IMR-90 (cell line): Measurements from ENCODE around the gene APOE. TPM values are rescaled to one million over a fixed set of nuclear protein-coding genes. Genes with fewer than 3 reads are reported as not detected.
A peak's percentile ranks its signal among the peaks of the same experiment; 100 is the strongest.

Source experiments
- ATAC-seq: fragments of 200-7000 bp; cut with Tn5 transposase; 2 replicates; pipeline ENCODE4 v1.9.1; 2020; ENCODE audit warnings: low read depth, mild to moderate bottlenecking, moderate library complexity
- BruUV-seq: library from RNA; stranded (reverse); fragments of 400-500 nt; replicated peaks from 2 replicates; lab custom pipeline; 2021; lab: Mats Ljungman, UMichigan
- CTCF ChIA-PET: fragments of 300-600 bp; formaldehyde crosslinking; extraction: SDS; loops from one replicate; lab custom pipeline; 2021; ENCODE audit warnings: antibody characterized with exemption; lab: Yijun Ruan, JAX
- POLR2A ChIA-PET: fragments of 300-600 bp; sonication (Branson Sonifier 250); formaldehyde crosslinking; loops from one replicate; lab custom pipeline; 2022; ENCODE audit warnings: antibody characterized with exemption; ENCODE audit not compliant: unreplicated experiment; lab: Charles Lee
- DNase-seq: peaks from one replicate; pipeline ENCODE4 v3.0.0; 2013
- H2AFZ ChIP-seq: replicated peaks from 2 replicates; pipeline ENCODE3; 2013; ENCODE audit warnings: low read length, mild to moderate bottlenecking; ENCODE audit not compliant: poor library complexity
- H2AK5ac ChIP-seq: 2 replicates; pipeline ENCODE4 v1.6.1; 2013; ENCODE audit warnings: low read depth, low read length, inconsistent platforms
- H2AK9ac ChIP-seq: replicated peaks from 2 replicates; pipeline ENCODE3; 2013; ENCODE audit warnings: mild to moderate bottlenecking, low read depth, low read length, moderate library complexity; ENCODE audit not compliant: poor library complexity
- H2BK120ac ChIP-seq: 2 replicates; pipeline ENCODE4 v1.6.1; 2013; ENCODE audit warnings: low read depth, low read length, inconsistent platforms
- H2BK15ac ChIP-seq: 3 replicates; pipeline ENCODE4 v1.6.1; 2013; ENCODE audit warnings: low read depth, low read length, inconsistent platforms
- H2BK20ac ChIP-seq: 2 replicates; pipeline ENCODE4 v1.6.1; 2013; ENCODE audit warnings: low read depth, mild to moderate bottlenecking, inconsistent platforms, low read length, moderate library complexity
- H2BK5ac ChIP-seq: 2 replicates; pipeline ENCODE4 v1.6.1; 2013; ENCODE audit warnings: mild to moderate bottlenecking, low read depth, low read length, inconsistent platforms; ENCODE audit not compliant: poor library complexity, severe bottlenecking
- H3K14ac ChIP-seq: replicated peaks from 2 replicates; pipeline ENCODE4 v1.6.1; 2013; ENCODE audit warnings: low read depth, low read length, inconsistent platforms
- H3K18ac ChIP-seq: 2 replicates; pipeline ENCODE4 v1.6.1; 2013; ENCODE audit warnings: low read depth, low read length, control low read depth
- H3K23ac ChIP-seq: 2 replicates; pipeline ENCODE4 v1.6.1; 2013; ENCODE audit warnings: low read depth, low read length, inconsistent platforms
- H3K27ac ChIP-seq: 2 replicates; pipeline ENCODE4 v1.5.1; 2013; ENCODE audit warnings: mild to moderate bottlenecking, control low read depth, low read length; ENCODE audit not compliant: insufficient read depth
- H3K27me3 ChIP-seq: 2 replicates; pipeline ENCODE4 v1.6.1; 2013; ENCODE audit warnings: low read length; ENCODE audit not compliant: control insufficient read depth, insufficient read depth
- H3K36me3 ChIP-seq: 2 replicates; pipeline ENCODE4 v1.6.1; 2013; ENCODE audit warnings: low read length, mixed read lengths; ENCODE audit not compliant: control insufficient read depth, insufficient read depth
- H3K4ac ChIP-seq: 2 replicates; pipeline ENCODE4 v1.6.1; 2013; ENCODE audit warnings: low read depth, low read length, inconsistent platforms
- H3K4me1 ChIP-seq: 2 replicates; pipeline ENCODE4 v1.6.1; 2013; ENCODE audit warnings: low read length, mixed read lengths; ENCODE audit not compliant: control insufficient read depth, insufficient read depth
- H3K4me2 ChIP-seq: 2 replicates; pipeline ENCODE4 v1.6.1; 2013; ENCODE audit warnings: low read depth, mild to moderate bottlenecking, control low read depth, low read length, moderate library complexity
- H3K4me3 ChIP-seq: 2 replicates; pipeline ENCODE4 v1.5.1; 2013; ENCODE audit warnings: low read depth, mild to moderate bottlenecking, control low read depth, low read length, moderate library complexity; ENCODE audit not compliant: insufficient read depth
- H3K56ac ChIP-seq: 2 replicates; pipeline ENCODE4 v1.6.1; 2013; ENCODE audit warnings: low read length, inconsistent platforms; ENCODE audit not compliant: insufficient read depth; ENCODE audit errors: extremely low read depth
- H3K79me1 ChIP-seq, 2 experiments: 2 replicates each; pipeline ENCODE4 v1.6.1; 2013; ENCODE audit warnings: low read length in 2 of 2, inconsistent platforms in 1 of 2, low read depth in 1 of 2
- H3K9ac ChIP-seq: 2 replicates; pipeline ENCODE4 v1.6.1; 2013; ENCODE audit warnings: low read depth, low read length, control low read depth
- H3K9me1 ChIP-seq: 2 replicates; pipeline ENCODE4 v1.6.1; 2013; ENCODE audit warnings: low read length, inconsistent platforms; ENCODE audit not compliant: insufficient read depth
- H3K9me3 ChIP-seq: 2 replicates; pipeline ENCODE4 v1.6.1; 2013; ENCODE audit warnings: low read length; ENCODE audit not compliant: control insufficient read depth, insufficient read depth
- H4K20me1 ChIP-seq: 2 replicates; pipeline ENCODE4 v1.6.1; 2013; ENCODE audit warnings: low read length, inconsistent platforms; ENCODE audit not compliant: insufficient read depth
- H4K5ac ChIP-seq: 2 replicates; pipeline ENCODE4 v1.6.1; 2013; ENCODE audit warnings: mild to moderate bottlenecking, low read depth, low read length, control low read depth
- H4K8ac ChIP-seq, 2 experiments: 2 replicates each; pipeline ENCODE4 v1.6.1; 2013; ENCODE audit warnings: low read depth in 2 of 2, low read length in 2 of 2, control low read depth in 1 of 2, inconsistent platforms in 1 of 2
- H4K91ac ChIP-seq: 2 replicates; pipeline ENCODE4 v1.6.1; 2013; ENCODE audit warnings: low read depth, low read length, inconsistent platforms; ENCODE audit not compliant: insufficient read depth
- BHLHE40 ChIP-seq: fragments of 150-350 bp; IDR thresholded peaks from 2 replicates; pipeline ENCODE4 v1.6.1; 2016; ENCODE audit warnings: mild to moderate bottlenecking, low read depth, low read length
- CHD1 ChIP-seq: IDR thresholded peaks from 2 replicates; pipeline ENCODE4 v1.6.1; 2012; ENCODE audit warnings: low read depth, low read length, improper control_type of control experiment
- ELK1 ChIP-seq: fragments of 150-350 bp; IDR thresholded peaks from 2 replicates; pipeline ENCODE4 v1.6.1; 2016; ENCODE audit warnings: low read depth, mild to moderate bottlenecking, low read length, moderate library complexity, borderline replicate concordance
- FOS ChIP-seq: fragments of 150-350 bp; IDR thresholded peaks from 2 replicates; pipeline ENCODE4 v1.6.1; 2016; ENCODE audit warnings: low read depth, low read length
- MAZ ChIP-seq: IDR thresholded peaks from 2 replicates; pipeline ENCODE4 v1.6.1; 2012; ENCODE audit warnings: low read depth, mild to moderate bottlenecking, low read length, improper control_type of control experiment, moderate library complexity, borderline replicate concordance
- MXI1 ChIP-seq: IDR thresholded peaks from 2 replicates; pipeline ENCODE4 v1.6.1; 2012; ENCODE audit warnings: low read depth, mild to moderate bottlenecking, low read length, moderate library complexity, borderline replicate concordance
- NFE2L2 ChIP-seq: fragments of 150-350 bp; IDR thresholded peaks from 2 replicates; pipeline ENCODE4 v1.6.1; 2016; ENCODE audit warnings: low read depth, mild to moderate bottlenecking, low read length
- POLR2A ChIP-seq: IDR thresholded peaks from 2 replicates; pipeline ENCODE4 v1.6.1; 2012; ENCODE audit warnings: mild to moderate bottlenecking, low read depth, low read length
- RAD21 ChIP-seq: IDR thresholded peaks from 2 replicates; pipeline ENCODE4 v1.6.1; 2012; ENCODE audit warnings: low read length, improper control_type of control experiment
- WGBS, 2 experiments: methylation state at CpG; one replicate each; pipeline versions ENCODE4 v1.1.5 to v1.1.7; 2013; ENCODE audit warnings: missing lambda C conversion rate in 2 of 2; ENCODE audit not compliant: insufficient read length in 1 of 2; ENCODE audit errors: extremely low coverage in 2 of 2; 5-methylcytosine and 5-hydroxymethylcytosine counted together
- dilution Hi-C: fragments of 300-500 bp; cut with HindIII; formaldehyde crosslinking; loops from one replicate; pipeline ENCODE4 v1.14.3; 2018; ENCODE audit warnings: low sequenced_read_pairs; ENCODE audit not compliant: unreplicated experiment
- in situ Hi-C: fragments of 300-500 bp; cut with MboI; formaldehyde crosslinking; loops from 3 replicates; pipeline ENCODE4 v1.14.3; 2019; ENCODE audit warnings: low sequenced_read_pairs, inconsistent platforms, mixed read lengths
- intact Hi-C: fragments of 100-400 bp; cut with micrococcal nuclease; formaldehyde crosslinking; loops from 2 replicates; pipeline ENCODE4 v1.10.0; 2022
- polyA plus RNA-seq, 3 experiments: library from polyadenylated mRNA; depleted of rRNA; stranded (reverse); fragments of >200 nt; gene quantifications; 2 replicates each; pipeline ENCODE4 v1.2.3, GENCODE V29; 2012; ENCODE audit warnings: low replicate concordance in 1 of 3
- total RNA-seq: library from RNA; depleted of rRNA; stranded (reverse); fragments of >200 nt; gene quantifications from 2 replicates; pipeline ENCODE4 v1.2.3, GENCODE V29; 2012

The APOE gene
- total and polyA plus RNA-seq, 2 of the 4 experiments (the other 2 are of a cell fraction), result 0.18 to 2.0 TPM

GRCh38 chr19:44856421-44857083, 49.0 kb upstream of the APOE start:
- H3K4ac ChIP-seq, result no peak overlapping the region
- H3K14ac ChIP-seq, result no peak overlapping the region
- H2BK20ac ChIP-seq, result no peak overlapping the region
- H2BK15ac ChIP-seq, result no peak overlapping the region
- H3K4me3 ChIP-seq, result no peak overlapping the region
- no peak overlapping the region for H4K5ac ChIP-seq
- no peak overlapping the region for H3K23ac ChIP-seq
- H3K79me1 ChIP-seq, result peaks cover 12 to 71% of the 10 kb centered on the region in 2 experiments
- H2AK5ac ChIP-seq, result no peak overlapping the region
- no peak overlapping the region for H3K4me2 ChIP-seq
- H2BK120ac ChIP-seq, result no peak overlapping the region
- ChIA-PET CTCF (interaction anchor here (0.7 kb wide), 1 partner anchor 21 kb away, joined by 3 read pairs; no protein-coding TSS in a partner anchor), POLR2A (no interaction called here)
- 83% methylated on average over 2 of the region's 10 CpGs; no CpG with 5 or more reads in 1 of the 2 experiments for WGBS, 2 experiments
- TF ChIP-seq RAD21, result no peak
- TF ChIP-seq NFE2L2, result no peak
- TF ChIP-seq MAZ, result no peak
- TF ChIP-seq POLR2A, result no peak
- TF ChIP-seq FOS, result no peak
- no peak for TF ChIP-seq CHD1
- no peak for TF ChIP-seq ELK1
- no peak for TF ChIP-seq MXI1
- no peak for TF ChIP-seq BHLHE40
- H2AK9ac ChIP-seq, result no peak overlapping the region
- H4K20me1 ChIP-seq, result peaks cover 83% of the 10 kb centered on the region
- peaks cover 28% of the 10 kb centered on the region for H3K36me3 ChIP-seq
- dilution Hi-C loops, result no loop called here
- intact Hi-C loops, result no loop called here
- BruUV-seq, result no TSS peak
- in situ Hi-C loops, result no loop called here
- H2AFZ ChIP-seq, result peak overlapping the region; percentile 3
- H3K27me3 ChIP-seq, result no peaks in the 10 kb centered on the region
- no peak overlapping the region for H3K56ac ChIP-seq
- no peak overlapping the region for H3K18ac ChIP-seq
- no peak for DNase-seq
- no peak overlapping the region for H3K9ac ChIP-seq
- H4K91ac ChIP-seq, result no peak overlapping the region
- H3K27ac ChIP-seq, result no peak overlapping the region
- ATAC-seq, result no peak
- H2BK5ac ChIP-seq, result no peak overlapping the region
- peaks cover 12% of the 10 kb centered on the region for H3K9me1 ChIP-seq
- H4K8ac ChIP-seq, result no peak overlapping the region
- no peaks in the 10 kb centered on the region for H3K9me3 ChIP-seq
- no peaks in the 10 kb centered on the region for H3K4me1 ChIP-seq
